ENCODE measurements around the gene LIPF.
"Not testable (repeated sequence)": the region's sequence is repeated elsewhere in the genome, so short reads cannot be mapped to it uniquely, and the experiment has no call there.

LIPF gene, protein sequence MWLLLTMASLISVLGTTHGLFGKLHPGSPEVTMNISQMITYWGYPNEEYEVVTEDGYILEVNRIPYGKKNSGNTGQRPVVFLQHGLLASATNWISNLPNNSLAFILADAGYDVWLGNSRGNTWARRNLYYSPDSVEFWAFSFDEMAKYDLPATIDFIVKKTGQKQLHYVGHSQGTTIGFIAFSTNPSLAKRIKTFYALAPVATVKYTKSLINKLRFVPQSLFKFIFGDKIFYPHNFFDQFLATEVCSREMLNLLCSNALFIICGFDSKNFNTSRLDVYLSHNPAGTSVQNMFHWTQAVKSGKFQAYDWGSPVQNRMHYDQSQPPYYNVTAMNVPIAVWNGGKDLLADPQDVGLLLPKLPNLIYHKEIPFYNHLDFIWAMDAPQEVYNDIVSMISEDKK

DNA sequence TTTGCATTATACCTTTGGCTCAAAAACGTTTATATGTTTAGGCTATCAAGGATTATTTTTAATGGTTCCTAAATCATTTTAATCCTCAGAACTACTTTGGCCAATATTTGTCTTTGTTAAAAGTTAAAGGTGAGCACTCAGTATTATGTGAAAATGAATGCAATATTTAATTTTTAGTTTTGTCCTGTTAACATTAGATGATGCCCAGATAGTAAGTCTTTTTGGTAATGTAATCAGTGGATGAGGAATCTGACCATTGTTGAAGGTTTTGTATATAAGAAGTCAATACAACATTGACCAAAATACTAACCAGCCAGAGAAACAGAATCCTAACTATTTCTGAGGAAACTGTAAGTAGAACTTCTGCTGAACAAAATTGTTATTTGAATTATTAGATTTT lies at the start of gene LIPF:
TSS of gene LIPF (plus strand) at position 301 of the 400 bp plus-strand sequence. CDS start 2,856 bp downstream, outside the sequence.
- DNase-seq, result no peak

DNA sequence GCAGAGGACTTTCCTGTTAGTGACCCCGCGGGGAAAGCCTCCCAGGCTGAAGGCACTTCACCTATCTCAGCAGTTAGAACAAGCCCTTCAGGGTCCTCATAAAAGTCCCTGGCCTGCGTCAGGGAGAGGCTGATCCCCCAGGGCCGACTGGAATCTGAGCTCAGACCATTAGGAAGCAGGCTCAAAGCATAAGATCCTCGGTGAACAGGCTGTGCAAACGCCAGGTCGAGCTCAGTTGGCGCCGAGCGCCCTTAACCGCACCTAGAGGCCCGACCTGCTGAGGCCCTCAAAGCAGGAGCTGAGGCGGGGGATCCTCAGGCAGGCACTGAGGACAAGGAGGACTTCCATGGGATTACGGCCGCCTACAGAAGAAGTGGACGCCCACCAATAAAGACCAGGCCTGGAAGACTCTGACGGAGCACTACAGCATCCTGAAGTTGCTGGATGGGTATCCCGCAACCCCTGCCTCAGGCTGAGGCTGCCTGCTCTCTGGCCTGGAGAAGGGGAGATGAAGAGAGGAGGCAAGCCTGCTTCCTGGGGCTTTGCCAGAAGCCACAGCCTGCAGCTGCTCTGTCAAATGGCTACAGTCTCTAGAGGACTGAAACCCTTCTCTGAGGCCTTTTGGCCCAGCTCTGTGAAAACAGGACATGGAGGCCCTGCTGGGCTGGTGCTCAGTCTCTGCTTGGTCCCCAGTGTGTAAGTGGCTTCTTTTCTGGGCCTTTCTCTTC lies 47.8 kb upstream of the LIPF start:
- no peak for DNase-seq

DNA sequence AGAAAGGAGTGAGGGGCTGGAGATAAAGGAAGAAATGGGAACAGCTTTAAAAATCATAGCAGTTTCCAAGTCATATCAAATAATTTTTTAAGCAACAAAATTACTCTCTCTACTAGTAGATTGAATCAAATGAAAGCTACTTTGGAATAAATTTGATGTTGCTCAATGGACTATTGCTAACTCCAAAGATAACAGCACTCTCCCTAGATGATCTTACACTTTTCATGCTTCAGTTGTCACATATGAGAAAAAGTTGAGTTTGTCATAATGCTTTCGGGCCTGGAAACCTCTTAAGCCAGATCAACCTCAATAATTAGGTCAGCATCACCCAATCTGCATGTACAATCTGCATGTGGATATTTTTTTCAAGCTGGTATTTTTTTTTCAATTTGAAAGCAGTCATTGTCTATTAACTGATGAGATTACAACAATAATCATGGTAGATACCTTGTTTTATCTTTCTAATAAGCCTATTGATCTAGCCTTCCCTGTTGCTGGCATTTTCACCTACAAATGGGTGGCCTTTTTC lies 46.4 kb upstream of the LIPF start:
- DNase-seq, result no peak

DNA sequence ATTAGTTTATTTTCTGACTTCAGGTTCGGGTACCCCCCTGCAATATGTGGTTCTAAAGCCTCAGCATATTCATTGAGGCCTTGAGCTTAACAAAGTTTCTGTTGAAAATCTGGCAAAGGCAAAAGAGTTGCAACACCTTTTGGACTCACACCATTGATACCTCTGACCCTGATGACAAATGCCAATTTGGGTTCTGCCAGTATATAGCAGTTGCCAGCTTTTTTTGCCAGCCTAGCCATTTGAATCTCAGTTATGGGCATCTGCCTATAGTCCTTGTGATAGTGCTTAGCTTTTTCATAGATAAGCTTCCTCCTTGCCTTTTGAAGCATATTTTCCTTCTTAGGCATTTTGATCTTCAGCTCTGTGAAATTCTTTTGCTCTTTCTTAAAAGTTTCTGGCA lies 45.7 kb upstream of the LIPF start:
- no peak for DNase-seq

DNA sequence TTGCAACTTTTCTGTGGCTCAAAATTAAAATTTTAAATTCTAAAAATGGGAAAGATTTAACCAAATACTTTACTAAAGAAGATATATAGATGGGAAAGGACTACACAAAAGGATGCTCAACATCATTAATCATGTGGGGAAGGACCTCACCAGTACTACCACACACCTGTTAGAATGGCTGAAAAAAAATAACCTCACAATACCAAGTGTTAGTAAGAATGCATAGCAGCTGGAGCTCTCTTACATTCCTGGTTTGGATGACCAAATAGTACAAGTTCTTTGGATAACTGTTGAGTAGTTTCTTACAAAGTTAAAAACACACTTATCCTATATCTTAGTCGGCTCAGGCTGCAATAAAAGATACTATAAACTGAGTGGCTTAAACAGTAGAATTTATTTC lies 43.8 kb upstream of the LIPF start:
- no peak for DNase-seq

- DNase-seq, result no peak
Observed at GRCh38 chr10:88623835-88624234, 40.4 kb upstream of the LIPF start.

GRCh38 chr10:88624840-88625239 lies 39.4 kb upstream of the LIPF start:
- no peak for DNase-seq

- DNase-seq, result no peak
Observed at GRCh38 chr10:88640186-88640585, 24.1 kb upstream of the LIPF start.

- no peak for DNase-seq
Observed at GRCh38 chr10:88642209-88642608, 22.0 kb upstream of the LIPF start.

DNA sequence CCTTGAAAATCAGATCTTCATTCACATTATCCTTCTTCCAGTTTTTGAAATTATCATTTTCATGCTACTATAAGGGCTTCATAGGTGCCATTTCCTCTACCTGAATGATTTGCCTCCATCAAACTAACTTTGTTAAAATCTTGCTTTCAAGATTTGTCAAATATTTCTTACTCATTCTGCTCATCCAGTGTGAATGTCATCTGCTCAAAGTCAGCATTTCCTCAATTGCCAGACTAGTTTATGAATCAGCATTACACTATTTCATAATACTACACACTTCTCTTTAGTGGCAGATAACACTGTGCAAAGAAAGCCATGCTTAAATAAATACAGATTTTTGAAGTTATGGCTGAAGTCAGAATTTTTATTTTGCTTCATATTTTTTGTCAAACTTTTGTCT lies 21.3 kb upstream of the LIPF start:
- DNase-seq, result no peak

DNA sequence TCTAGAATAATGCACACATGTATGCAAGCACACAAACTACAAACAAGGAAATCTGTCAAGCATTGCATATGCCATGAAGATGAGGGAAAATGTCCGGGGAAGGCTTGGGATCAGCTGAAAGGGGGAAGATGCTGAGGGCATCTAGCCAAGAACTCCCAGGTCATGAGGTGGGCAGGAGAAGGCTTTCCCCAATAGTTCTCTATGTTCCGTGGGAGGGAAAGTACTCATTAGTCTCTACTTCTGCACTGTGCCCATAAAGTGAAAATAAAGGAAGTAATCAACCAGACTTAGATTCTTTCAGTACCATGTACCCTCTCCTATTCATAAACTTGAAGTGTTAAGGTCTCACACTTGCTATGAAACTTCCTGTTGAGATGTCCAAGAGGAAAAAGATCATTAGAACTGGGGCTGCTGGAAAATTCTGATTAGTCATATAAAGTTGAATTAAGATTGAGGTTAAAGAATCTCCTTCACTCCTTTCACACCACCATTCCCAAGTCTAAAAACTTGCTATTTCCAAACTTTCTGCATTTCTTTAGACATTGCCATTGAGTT lies 17.1 kb upstream of the LIPF start:
- DNase-seq, result no peak

- DNase-seq, result peak; percentile 70
Observed at GRCh38 chr10:88651101-88651551, 13.1 kb upstream of the LIPF start.

GRCh38 chr10:88652616-88653015 lies 11.6 kb upstream of the LIPF start:
- DNase-seq, result no peak

DNA sequence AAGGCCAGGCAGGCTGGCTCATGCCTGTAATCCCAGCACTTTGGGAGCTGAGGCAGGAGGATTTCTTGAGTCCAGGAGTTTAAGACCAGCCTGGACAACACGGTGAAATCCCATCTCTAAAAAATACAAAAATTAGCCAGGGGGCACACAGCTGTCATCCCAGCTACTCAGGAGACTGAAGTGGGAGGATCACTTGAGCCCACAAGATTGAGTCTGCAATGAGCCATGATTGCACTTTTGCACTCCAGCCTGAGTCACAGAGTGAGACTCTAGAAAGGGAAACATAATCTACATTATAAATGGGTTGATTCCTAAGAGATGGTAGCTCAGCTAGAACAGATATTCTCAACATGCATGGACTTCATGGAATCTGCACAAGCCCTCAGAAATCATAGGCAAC lies 6.3 kb upstream of the LIPF start:
- DNase-seq, result peak; percentile 13

- no peak for DNase-seq
Observed at GRCh38 chr10:88659725-88660597, 4.3 kb upstream of the LIPF start.

GRCh38 chr10:88660598-88660884 lies 3.7 kb upstream of the LIPF start:
- no peak for DNase-seq

DNA sequence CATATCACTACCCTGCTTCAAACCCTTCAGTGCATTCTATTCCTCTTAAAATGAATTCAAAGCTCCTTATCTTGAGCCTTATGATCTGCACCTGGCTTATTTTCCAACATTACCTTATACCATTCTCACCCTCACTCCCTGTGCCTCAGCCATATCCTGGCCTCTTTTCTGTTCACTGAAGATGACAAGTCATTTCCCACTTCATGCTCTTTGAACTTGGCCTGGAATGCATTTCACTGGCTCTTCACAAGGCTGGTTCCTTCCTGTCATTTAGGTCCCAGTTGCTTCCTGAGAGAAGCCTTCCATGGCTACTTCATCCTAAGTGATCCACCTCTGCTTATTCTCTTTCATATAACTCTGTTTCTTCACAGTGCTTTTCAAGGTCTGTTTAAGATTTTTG lies 3.2 kb upstream of the LIPF start:
- DNase-seq, result no peak

- no peak for DNase-seq
Observed at GRCh38 chr10:88661577-88661976, 2.7 kb upstream of the LIPF start.

GRCh38 chr10:88663153-88663552 lies 1.1 kb upstream of the LIPF start:
- DNase-seq, result not testable (repeated sequence)

DNA sequence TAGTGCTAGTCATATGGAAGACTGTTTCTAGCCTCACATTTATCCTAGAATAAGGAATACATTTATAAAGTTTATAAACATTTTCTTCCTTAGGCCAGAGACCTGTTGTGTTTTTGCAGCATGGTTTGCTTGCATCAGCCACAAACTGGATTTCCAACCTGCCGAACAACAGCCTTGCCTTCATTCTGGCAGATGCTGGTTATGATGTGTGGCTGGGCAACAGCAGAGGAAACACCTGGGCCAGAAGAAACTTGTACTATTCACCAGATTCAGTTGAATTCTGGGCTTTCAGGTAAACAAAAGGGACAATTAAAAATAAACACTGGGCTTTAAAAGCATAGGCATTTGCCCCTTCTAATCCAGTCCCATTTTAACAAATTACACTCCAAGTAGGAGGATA lies 4.2 kb downstream of the LIPF start:
- no peak for DNase-seq

- DNase-seq, result no peak
Observed at GRCh38 chr10:88670497-88670896, 6.3 kb downstream of the LIPF start.

GRCh38 chr10:88672041-88672440 lies 7.8 kb downstream of the LIPF start:
- no peak for DNase-seq

Data from amniotic stem cell (primary cell).